ENCODE results near the gene ASPHD2.
"Not testable (repeated sequence)": the region's sequence is repeated elsewhere in the genome, so short reads cannot be mapped to it uniquely, and the experiment has no call there.

The ASPHD2 gene

GRCh38 chr22:26428515-26429457, at the start of gene ASPHD2:
ASPHD2 (plus strand) TSS chr22:26429260; CDS start chr22:26433616, 4,356 bp downstream.
- FAIRE-seq: no peak

- no peak for FAIRE-seq
Measured at GRCh38 chr22:26380072-26380830, 48.8 kb upstream of the ASPHD2 start.

GRCh38 chr22:26382782-26383181, 46.3 kb upstream of the ASPHD2 start:
- no peak for FAIRE-seq

GRCh38 chr22:26383968-26384556, 45.0 kb upstream of the ASPHD2 start:
- FAIRE-seq: no peak

GRCh38 chr22:26385164-26385563, 43.9 kb upstream of the ASPHD2 start:
- no peak for FAIRE-seq

DNA sequence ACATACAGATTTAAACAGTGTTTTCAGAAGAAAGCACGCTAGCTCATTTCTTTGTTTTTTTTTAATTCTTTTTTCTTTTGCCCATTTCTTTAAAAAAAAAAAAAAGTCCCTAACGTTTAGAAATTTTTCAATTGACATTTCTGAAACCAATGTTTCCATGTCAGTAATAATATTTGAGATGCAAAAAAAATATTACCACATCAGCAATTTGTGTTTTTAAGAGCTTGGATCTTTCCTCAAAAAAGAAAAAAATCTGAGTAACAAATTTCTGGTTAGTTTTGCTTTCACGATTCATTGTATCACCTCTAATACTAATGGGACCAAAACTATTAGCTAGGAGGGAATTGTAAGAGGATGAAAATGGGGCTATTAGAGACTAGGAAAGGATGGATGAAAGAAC, 39.9 kb upstream of the ASPHD2 start:
- FAIRE-seq: no peak

DNA sequence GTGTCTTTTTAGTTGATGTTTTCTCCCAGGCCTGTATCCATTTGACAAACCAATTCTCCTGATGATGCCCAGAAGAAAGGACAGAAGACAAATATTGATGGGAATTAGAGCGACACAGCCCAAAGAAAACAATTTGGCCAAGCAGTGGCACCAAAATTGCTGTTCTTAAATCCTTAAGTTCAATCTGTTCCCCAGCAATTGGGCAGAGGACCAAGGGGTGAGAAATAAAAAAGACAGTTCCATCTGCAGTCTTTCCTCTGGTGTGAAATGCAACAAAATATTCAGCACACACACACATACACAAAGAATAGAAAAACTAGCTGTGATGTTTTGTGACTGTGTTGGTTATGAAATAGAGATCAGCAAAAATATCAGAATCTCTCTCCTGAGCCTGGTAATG, 38.0 kb upstream of the ASPHD2 start:
- no peak for FAIRE-seq

- no peak for FAIRE-seq
Measured at GRCh38 chr22:26391623-26392022, 37.4 kb upstream of the ASPHD2 start.

DNA sequence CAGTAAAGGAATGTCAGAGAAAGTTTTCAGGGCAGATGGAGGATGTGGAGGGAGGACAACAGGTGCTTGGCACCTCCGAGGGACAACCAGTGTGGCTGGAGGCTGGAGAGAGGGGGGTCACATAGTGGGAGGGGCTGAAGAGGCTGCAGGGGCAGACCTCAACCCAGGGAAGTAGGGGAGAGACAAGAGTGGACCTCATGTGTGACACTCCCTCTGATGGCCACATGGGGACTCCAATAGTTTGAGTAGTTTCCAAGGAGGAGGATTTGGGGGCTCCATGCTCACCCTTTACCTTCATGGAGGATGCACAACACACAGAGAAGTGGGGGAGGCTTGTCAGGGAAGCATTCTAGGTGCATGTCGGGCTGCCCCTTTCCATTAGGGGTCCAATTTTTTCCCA, 35.1 kb upstream of the ASPHD2 start:
- no peak for FAIRE-seq

DNA sequence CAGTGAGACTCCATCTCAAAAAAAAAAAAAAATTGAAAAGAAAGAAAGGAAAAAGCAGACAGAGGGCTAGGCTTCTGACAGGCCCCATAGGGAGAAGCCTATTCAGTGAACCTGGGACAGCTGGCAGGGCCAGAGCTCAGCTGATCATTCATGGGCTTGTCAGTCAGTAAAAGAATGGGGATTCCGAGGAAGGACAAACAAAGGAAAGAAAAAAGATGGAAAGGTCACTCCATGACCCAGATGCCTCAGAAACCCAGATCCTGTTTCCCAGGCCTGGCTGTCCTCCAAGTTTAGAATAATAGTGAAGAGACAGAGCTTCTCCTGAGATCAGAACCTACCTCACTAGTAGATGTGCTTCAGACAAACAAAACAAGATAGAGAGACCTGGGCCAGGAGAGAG, 34.3 kb upstream of the ASPHD2 start:
- FAIRE-seq: no peak

- FAIRE-seq: no peak
Measured at GRCh38 chr22:26395926-26396325, 33.1 kb upstream of the ASPHD2 start.

DNA sequence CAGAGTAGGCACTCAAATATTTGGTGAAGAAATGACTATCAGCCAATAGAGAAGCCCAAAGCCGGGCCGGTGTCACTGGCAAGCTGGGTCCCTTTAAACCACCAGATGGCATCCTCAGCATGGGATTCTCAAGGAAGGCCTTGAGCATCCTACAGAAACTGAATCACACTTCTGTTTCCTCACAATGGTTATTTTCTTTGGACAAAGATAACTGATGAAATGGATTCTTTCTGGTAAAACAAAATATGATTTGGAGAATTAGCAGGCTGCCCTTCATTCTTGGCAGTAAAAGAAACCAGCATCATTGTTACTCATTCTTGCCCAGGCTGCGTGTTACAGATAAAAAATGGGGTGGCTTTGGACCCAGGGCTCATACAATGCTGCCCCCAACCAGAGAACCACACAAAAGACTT, 30.3 kb upstream of the ASPHD2 start:
- no peak for FAIRE-seq

DNA sequence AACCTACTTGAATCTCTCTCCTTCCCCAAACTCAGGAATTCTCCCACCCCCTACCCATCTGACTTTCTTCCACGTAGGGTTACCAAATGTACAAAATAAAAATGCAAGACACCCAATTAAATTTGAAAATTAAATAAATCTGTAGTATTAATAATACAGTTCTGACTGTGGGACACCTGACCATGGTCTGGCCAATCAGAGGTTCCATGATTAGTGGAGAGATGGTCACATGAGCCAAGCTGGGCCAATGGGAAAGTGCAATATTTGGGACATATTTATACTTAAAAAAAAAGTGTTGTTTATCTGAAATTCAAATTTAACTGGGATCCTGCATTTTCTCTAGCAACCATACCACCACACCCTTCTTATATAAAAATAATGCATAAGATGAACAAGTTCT, 29.8 kb upstream of the ASPHD2 start:
- FAIRE-seq: no peak

DNA sequence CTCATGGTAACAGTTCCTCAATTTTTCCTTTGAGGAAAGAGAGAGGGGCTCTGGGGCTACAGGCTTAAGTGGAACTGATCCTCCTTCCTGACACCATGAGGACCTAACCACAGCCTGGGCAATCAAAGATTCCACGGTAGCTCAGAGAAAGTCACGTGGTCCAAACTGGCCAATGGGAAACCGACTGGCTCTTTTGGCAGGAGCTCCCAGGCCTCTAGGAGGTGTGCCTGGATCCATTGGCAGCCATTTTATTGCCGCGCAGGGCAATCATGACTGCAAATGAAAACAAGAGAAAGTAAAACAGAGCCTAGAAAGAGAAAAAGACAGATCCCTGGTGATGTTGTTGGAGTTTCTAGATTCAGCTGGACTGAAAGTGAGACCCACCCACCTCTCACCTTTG, 27.3 kb upstream of the ASPHD2 start:
- FAIRE-seq: no peak

- FAIRE-seq: no peak
Measured at GRCh38 chr22:26404851-26405421, 24.1 kb upstream of the ASPHD2 start.

DNA sequence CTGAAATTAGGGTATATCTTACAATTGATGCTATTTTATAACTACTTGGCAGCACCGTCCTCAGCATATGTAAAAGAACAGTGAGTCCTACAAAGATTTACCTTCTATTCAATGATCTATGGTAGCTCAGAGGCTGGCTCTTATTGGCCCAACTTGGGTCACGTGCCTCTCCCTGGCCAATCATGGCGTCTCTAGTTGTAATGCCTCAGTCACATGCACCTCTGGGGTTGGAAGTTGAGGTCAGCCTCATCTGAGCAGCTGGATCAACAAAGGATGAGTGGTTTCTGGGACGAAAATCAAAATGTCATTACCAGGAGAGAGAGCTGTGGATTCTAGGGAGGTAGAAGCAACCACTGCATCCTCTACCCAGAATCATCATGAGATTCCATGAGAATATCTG, 22.9 kb upstream of the ASPHD2 start:
- no peak for FAIRE-seq

DNA sequence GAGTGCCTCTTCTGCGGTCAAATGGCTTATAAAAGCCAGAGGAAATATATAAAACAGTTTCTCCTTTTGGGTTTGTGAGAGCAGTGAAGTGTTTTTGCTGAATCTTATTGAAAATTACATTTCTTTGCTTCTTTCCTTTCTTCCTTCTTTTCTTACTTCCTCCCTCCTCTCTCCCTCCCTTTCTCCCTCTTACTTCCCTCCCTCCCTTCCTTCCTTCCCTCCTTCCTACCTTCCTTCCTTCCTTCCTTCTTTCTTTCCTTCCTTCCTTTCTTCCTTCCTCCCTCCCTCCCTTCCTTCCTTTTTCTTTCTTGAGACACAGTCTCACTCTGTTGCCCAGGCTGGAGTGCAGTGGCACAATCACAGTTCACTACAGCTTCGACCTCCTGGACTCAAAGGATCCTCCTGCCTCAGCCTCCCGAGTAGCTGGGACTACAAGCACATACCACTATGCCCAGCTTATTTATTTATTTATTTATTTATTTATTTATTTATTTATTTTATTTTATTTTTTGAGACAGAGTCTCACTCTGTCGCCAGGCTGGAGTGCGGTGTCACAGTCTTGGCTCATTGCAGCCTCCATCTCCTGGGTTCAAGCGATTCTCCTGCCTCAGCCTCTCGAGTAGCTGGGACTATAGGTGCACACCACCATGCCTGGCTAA, 20.4 kb upstream of the ASPHD2 start:
- not testable (repeated sequence) for FAIRE-seq

GRCh38 chr22:26409719-26410335, 19.2 kb upstream of the ASPHD2 start:
- no peak for FAIRE-seq

- FAIRE-seq: no peak
Measured at GRCh38 chr22:26410386-26410785, 18.7 kb upstream of the ASPHD2 start.

DNA sequence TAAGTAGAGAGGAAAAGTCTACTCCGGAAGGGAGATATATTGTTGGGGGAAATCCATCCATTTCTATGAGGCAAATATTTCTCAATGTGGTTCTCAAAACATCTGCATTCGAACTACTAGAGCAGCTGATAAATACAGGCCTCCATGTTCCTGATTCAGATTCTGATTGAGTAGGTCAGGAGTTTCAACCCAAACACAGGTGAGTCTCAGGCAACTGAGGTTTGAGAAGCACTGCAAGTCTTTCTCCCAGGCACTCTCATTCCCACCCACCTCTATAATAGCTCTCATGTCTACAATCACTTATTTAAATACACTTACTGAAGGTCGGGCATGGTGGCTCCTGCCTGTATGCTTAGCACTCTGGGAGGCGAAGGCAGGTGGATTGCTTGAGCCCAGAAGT, 14.7 kb upstream of the ASPHD2 start:
- no peak for FAIRE-seq

DNA sequence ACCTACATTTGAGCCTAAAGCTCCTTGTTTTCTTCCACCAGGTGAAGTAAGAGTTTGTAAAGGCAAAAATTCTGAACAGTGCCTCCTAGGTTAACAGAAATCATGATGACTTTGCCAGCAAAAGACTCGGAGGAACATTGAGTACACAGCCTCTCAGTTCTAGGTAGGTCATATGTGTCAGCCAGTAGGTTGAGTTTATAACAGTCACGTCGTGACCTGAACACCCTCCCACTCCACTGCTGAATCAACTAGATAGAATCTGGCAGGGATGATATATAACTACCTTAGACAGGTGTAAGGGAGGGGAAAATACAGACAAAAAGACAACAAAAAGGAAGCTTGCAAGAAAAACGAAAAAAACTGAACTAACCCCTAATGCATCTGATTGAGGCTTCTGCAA, 12.8 kb upstream of the ASPHD2 start:
- FAIRE-seq: no peak

GRCh38 chr22:26416670-26417276, 12.3 kb upstream of the ASPHD2 start:
- no peak for FAIRE-seq
